ENCODE data around the gene INPP5A. TPM values are rescaled to one million over a fixed set of nuclear protein-coding genes. Genes with fewer than 3 reads are reported as not detected.

The INPP5A gene
- total RNA-seq, 1 experiment from 2014 or later: 12.3 TPM

DNA sequence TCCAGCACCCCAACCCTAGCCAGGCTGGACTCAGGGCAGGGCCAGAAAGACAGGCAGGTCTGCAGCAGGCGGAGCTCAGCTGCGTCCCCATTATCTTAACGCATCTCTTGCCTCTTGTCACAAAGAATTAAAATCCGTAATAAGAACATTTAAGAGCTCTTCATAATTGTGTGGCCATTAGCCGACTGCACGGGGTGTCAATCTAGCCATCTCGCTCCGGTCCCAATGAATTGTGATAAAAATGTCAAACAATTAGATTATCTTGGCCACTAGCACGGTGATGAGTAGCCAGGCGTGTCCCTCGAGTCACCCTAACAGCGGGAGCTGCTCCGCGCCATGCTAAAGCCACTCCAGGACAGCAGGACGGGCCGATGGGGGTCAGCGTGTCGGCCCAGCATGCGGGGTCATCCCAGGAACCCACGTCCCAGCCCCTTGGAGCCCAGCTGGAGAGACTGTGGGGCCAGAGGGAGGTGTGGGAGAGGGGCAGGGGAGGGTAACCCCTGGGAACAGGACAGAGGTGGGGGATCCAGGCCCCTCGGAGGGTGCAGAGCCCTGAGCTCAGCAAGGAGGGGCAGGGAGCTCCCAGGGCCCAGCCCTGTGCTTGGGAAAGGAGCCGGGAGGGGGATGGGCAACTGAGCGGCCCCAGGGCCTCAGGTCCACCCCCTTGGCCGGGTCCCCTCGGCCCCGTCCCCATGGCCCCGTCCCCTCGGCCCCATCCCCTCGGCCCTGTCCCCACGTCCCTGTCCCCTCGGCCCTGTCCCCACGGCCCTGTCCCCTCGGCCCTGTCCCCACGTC is 266.0 kb downstream of the INPP5A start (continued):
- TF ChIP-seq POLR2AphosphoS5 (IDR thresholded peaks at IDR 0.05; ENCODE audit: low read depth, low read length) (no peak), SRF (IDR thresholded peaks at IDR 0.05; ENCODE audit: low read depth) (no peak)

DNA sequence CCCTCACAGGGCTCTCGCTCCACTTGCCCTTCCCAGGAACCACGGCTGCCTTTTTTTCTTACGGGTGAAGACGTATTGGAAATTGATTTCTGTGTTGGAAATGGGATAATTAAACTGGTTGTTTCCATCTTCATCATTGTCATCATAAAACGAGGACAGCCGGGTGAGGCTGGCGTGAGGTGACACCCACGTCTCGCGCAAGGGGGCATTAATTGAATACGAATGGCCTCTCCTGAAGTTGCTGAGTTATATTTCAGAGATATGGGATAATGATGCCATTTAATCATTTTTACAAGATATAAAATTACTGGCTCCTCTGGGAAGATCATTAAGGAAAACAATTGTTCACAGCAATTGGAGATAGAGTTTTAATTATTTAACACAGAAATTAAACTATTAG is 266.7 kb downstream of the INPP5A start:
- ChIA-PET CTCF (no interaction called here), POLR2A (no interaction called here), RAD21 (ENCODE audit: low non-redundant PET in 1 of 2, low total read pairs in 2 of 2, uncharacterized antibody in 2 of 2, unreplicated experiment in 2 of 2) (no interaction called here)
- no peak for ATAC-seq
- Histone ChIP-seq H3K27me3 (ENCODE audit: insufficient read depth, low read length) (no peaks in the 10 kb centered on the region), H3K4me2 (ENCODE audit: low read length) (no peak overlapping the region), H3K9me3 (ENCODE audit: control insufficient read depth in 1 of 2, insufficient read depth in 1 of 2, low read depth in 1 of 2, low read length in 2 of 2) (no peaks in the 10 kb centered on the region), H4K20me1 (ENCODE audit: insufficient read depth) (no peaks in the 10 kb centered on the region), H3K36me3 (ENCODE audit: control insufficient read depth in 1 of 2, insufficient read depth in 2 of 2, low read length in 2 of 2) (no peaks in the 10 kb centered on the region), H3K4me1 (ENCODE audit: control insufficient read depth in 1 of 2, insufficient read depth in 2 of 2, low read length in 2 of 2) (no peaks in the 10 kb centered on the region), H3K79me2 (ENCODE audit: insufficient read depth, low read length) (no peaks in the 10 kb centered on the region), H2AFZ (ENCODE audit: low read depth, low read length, poor library complexity, severe bottlenecking) (no peak overlapping the region), H3K27ac (ENCODE audit: low read depth, low read length) (no peak overlapping the region), H3K9me2 (ENCODE audit: insufficient read depth) (no peaks in the 10 kb centered on the region), H3K4me3 (replicated peaks in 1 of 2; ENCODE audit: low read depth in 1 of 2, low read length in 2 of 2) (no peak overlapping the region), H3K9ac (ENCODE audit: low read length) (no peak overlapping the region)
- BruUV-seq (replicated peaks): no TSS peak
- no peak for DNase-seq (ENCODE audit: low read depth, low spot score)
- intact Hi-C loops (cut with micrococcal nuclease): no loop called here
- TF ChIP-seq ZNF274 (IDR thresholded peaks at IDR 0.05; ENCODE audit: low read depth, low read length) (no peak), RAD21 (IDR thresholded peaks at IDR 0.05; ENCODE audit: low read depth) (no peak), TCF7L2 (IDR thresholded peaks at IDR 0.05; ENCODE audit: borderline replicate concordance, extremely low read depth, insufficient read depth, insufficient read length) (no peak)
- TF ChIP-seq, protein P1, sequence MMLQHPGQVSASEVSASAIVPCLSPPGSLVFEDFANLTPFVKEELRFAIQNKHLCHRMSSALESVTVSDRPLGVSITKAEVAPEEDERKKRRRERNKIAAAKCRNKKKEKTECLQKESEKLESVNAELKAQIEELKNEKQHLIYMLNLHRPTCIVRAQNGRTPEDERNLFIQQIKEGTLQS (IDR thresholded peaks at IDR 0.05): no peak

DNA sequence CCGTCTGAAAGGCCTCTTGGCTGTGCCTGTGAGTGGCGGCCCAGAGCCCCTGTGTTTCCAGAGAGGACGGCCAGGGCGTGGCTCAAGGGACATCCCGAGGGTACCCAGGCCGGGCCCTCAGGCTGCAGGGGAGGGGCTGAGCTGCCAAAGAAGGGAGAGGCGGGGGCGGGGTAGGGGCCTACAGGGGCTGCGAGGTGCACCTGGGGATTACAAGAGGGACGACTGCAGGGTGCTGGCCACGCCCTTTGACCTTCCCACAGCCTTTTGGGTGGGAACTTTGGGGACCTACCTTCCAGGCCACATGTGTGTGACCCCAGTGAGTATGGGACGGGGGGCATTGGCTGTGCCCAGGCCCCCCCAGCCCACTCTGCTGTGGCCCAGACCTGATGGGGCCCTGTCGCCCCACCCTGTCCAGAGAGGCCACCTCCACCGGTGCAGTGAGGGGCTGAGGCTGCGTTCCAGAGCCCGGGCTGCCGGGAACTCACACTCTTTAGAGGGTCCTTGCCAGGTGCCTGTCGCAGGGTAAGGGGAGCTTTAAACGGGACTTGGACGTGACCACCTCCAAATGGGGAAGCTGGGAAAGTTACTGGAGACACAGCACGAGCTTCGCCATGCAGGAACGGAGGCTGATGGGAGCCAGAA is 267.3 kb downstream of the INPP5A start:
- CTCF ChIA-PET: no interaction called here
- intact Hi-C loops (cut with micrococcal nuclease): no loop called here
- TF ChIP-seq, protein P1 (IDR thresholded peaks at IDR 0.05): no peak
- TF ChIP-seq ZNF274 (IDR thresholded peaks at IDR 0.05; ENCODE audit: low read depth, low read length) (no peak), SP1 (IDR thresholded peaks at IDR 0.05; ENCODE audit: low read depth) (no peak), POLR2A (IDR thresholded peaks at IDR 0.05; ENCODE audit: borderline replicate concordance, extremely low read depth, insufficient read depth, insufficient read length) (no peak), RAD21 (IDR thresholded peaks at IDR 0.05; ENCODE audit: low read depth) (no peak), FOSL1 (IDR thresholded peaks at IDR 0.05; ENCODE audit: low read depth) (no peak), YY1 (IDR thresholded peaks at IDR 0.05; ENCODE audit: extremely low read depth, insufficient replicate concordance, low read depth, low read length) (no peak), JUND (IDR thresholded peaks at IDR 0.05) (no peak), EGR1 (IDR thresholded peaks at IDR 0.05; ENCODE audit: low read depth) (no peak)
- TF ChIP-seq, protein P2, sequence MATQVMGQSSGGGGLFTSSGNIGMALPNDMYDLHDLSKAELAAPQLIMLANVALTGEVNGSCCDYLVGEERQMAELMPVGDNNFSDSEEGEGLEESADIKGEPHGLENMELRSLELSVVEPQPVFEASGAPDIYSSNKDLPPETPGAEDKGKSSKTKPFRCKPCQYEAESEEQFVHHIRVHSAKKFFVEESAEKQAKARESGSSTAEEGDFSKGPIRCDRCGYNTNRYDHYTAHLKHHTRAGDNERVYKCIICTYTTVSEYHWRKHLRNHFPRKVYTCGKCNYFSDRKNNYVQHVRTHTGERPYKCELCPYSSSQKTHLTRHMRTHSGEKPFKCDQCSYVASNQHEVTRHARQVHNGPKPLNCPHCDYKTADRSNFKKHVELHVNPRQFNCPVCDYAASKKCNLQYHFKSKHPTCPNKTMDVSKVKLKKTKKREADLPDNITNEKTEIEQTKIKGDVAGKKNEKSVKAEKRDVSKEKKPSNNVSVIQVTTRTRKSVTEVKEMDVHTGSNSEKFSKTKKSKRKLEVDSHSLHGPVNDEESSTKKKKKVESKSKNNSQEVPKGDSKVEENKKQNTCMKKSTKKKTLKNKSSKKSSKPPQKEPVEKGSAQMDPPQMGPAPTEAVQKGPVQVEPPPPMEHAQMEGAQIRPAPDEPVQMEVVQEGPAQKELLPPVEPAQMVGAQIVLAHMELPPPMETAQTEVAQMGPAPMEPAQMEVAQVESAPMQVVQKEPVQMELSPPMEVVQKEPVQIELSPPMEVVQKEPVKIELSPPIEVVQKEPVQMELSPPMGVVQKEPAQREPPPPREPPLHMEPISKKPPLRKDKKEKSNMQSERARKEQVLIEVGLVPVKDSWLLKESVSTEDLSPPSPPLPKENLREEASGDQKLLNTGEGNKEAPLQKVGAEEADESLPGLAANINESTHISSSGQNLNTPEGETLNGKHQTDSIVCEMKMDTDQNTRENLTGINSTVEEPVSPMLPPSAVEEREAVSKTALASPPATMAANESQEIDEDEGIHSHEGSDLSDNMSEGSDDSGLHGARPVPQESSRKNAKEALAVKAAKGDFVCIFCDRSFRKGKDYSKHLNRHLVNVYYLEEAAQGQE (IDR thresholded peaks at IDR 0.05; ENCODE audit: low read depth): no peak

More for the DNA sequence above, 267.3 kb downstream of the INPP5A start:
- no peaks in the 10 kb centered on the region for H3K9me2 ChIP-seq (ENCODE audit: insufficient read depth)
- no peak overlapping the region for H3K9ac ChIP-seq (ENCODE audit: low read length)
- DNase-seq (ENCODE audit: low read depth, low spot score): no peak
- H3K79me2 ChIP-seq (ENCODE audit: insufficient read depth, low read length): no peaks in the 10 kb centered on the region
- H3K27ac ChIP-seq (ENCODE audit: low read depth, low read length): no peak overlapping the region
- H3K27me3 ChIP-seq (ENCODE audit: insufficient read depth, low read length): no peaks in the 10 kb centered on the region
- H3K4me1 ChIP-seq (ENCODE audit: control insufficient read depth in 1 of 2, insufficient read depth in 2 of 2, low read length in 2 of 2): no peaks in the 10 kb centered on the region
- no peak overlapping the region for H3K4me3 ChIP-seq (replicated peaks in 1 of 2; ENCODE audit: low read depth in 1 of 2, low read length in 2 of 2)
- H2AFZ ChIP-seq (ENCODE audit: low read depth, low read length, poor library complexity, severe bottlenecking): no peak overlapping the region
- RAD21 ChIA-PET (ENCODE audit: low non-redundant PET in 1 of 2, low total read pairs in 2 of 2, uncharacterized antibody in 2 of 2, unreplicated experiment in 2 of 2): no interaction called here
- POLR2A ChIA-PET: no interaction called here
- no peak for ATAC-seq
- H3K36me3 ChIP-seq (ENCODE audit: control insufficient read depth in 1 of 2, insufficient read depth in 2 of 2, low read length in 2 of 2): no peaks in the 10 kb centered on the region
- BruUV-seq (replicated peaks): no TSS peak
- no peak overlapping the region for H3K4me2 ChIP-seq (ENCODE audit: low read length)
- H4K20me1 ChIP-seq (ENCODE audit: insufficient read depth): no peaks in the 10 kb centered on the region
- H3K9me3 ChIP-seq (ENCODE audit: control insufficient read depth in 1 of 2, insufficient read depth in 1 of 2, low read depth in 1 of 2, low read length in 2 of 2): no peaks in the 10 kb centered on the region
